Dermis blood vessel endothelial cell (primary cell): Measurements from ENCODE around the gene EGR4. TPM values are rescaled to one million over a fixed set of nuclear protein-coding genes. Genes with fewer than 3 reads are reported as not detected.
"Not testable (repeated sequence)": the region's sequence is repeated elsewhere in the genome, so short reads cannot be mapped to it uniquely, and the experiment has no call there.

Experiments
- DNase-seq: peaks from one replicate; pipeline ENCODE4 v3.0.0; 2010
- total RNA-seq: library from RNA; depleted of rRNA; stranded (reverse); fragments of >200 nt; gene quantifications from 2 replicates; pipeline ENCODE4 v1.2.3, GENCODE V29; 2014

Gene EGR4
- total RNA-seq, 1 donor from 2014 or later, result not detected

- DNase-seq, result not testable (repeated sequence)
Observed at GRCh38 chr2:73262691-73263429, 30.5 kb downstream of the EGR4 start.

DNA sequence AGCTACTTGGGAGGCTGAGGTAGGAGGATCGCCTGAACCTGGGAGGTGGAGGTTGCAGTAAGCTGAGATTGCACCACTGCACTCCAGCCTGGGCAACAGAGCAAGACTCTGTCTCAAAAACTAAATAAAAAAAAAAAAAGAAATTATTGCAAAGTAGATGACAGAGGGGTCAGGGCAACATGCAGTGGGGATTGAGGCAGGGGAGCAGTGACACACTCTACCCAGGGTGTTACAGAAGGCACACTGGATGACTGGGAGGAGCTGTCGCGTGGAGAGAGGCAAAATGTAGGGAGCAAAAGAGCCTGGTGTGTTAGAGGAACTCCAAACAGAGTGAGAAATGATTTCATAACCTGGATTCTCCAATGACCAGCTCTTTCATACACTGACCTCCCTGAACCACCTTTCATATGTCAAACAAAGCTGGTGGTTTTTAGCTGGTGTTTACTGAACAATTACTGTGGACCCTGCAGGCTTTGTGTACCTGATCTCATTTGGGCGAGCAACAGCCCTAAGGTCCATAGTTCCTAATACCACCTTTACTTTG is 31.2 kb downstream of the EGR4 start:
- no peak for DNase-seq

DNA sequence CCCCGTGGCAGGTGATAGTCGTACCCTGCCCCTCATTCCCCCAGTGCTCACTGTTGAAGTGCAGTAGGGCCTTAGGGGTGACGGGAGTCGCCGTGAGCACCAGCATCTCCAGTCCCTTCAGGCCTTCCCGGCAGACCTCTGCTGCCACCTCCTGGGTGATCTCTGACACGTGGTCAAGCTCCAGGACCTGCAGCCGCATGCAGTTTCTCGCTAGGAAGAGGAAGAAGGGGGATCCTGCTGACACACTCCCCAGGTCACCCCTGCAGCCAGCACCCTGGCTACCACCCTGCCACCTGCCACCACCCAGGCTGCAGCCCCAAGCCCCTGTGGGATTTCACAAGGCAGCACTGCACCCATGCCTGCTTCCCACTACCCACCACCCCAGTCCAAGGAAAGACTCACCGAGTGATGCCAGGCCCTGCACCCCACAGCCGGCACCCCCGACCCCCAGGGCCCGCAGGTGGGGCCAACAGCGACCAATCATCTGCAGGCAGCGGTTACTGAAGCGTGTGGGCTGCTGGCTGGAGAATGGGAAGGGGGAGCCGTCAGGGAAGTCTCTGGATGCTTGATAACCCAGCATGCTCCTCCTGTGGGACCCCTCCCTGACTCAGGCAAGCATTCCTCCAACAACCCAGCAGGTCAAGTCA is 32.9 kb downstream of the EGR4 start:
- DNase-seq, result peak; percentile 84

- no peak for DNase-seq
Observed at GRCh38 chr2:73259704-73260337, 33.5 kb downstream of the EGR4 start.

DNA sequence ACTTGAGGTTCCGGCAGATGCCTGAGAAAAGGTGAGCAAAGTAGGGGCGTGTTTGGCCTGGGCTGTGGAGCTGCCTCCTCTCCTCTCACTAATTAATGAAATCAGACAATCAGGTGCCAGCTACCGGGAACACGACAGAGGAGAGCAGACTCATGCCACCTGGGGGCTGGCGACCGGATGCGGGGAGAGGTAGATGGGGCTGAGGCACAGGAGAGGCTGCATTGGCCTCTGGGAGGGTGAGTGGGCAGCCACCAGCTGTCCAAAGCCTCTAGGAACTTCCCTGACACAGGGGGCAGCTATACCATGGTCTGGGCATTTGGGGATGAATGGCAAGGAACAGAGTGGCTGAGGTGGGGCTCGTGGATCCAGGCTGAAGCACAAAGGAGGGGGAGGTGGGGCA is 34.1 kb downstream of the EGR4 start:
- no peak for DNase-seq

- no peak for DNase-seq
Observed at GRCh38 chr2:73258913-73259215, 34.5 kb downstream of the EGR4 start.

DNA sequence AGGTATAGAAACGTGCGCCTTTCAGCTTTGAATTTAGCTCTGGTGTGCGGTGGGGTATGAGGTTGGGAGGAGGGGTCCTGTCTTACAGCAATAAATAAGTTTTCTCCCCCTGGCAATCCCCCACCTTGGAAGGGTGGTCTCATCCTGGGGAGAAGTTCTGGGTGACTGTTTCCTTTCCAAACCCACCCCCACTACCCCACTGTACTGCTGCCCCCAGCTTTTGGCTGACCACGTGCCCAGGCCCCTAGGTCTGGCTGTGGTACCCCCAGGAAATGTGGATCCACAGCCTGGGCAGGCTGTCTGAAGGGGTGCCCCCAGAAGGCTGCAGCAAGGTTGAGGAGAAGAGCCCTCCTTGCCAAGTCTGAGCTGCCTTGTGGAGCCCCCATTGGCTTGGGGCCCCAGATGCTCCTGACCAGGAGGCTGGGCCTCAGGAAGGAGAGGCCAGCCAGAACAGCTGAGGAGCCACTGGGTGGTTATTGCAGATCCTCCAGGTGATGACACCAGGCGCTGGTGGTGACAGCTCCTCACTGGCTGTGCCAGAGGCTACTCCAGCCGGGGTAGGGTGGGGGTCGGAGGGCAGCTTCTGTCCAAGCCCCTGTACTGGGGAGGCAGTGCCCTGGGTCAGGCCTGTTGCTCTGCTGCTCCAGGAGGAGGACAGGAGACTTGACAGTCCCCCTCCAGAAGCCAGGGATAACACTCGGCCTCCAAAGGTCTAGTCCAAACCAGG is 35.0 kb downstream of the EGR4 start:
- no peak for DNase-seq

DNA sequence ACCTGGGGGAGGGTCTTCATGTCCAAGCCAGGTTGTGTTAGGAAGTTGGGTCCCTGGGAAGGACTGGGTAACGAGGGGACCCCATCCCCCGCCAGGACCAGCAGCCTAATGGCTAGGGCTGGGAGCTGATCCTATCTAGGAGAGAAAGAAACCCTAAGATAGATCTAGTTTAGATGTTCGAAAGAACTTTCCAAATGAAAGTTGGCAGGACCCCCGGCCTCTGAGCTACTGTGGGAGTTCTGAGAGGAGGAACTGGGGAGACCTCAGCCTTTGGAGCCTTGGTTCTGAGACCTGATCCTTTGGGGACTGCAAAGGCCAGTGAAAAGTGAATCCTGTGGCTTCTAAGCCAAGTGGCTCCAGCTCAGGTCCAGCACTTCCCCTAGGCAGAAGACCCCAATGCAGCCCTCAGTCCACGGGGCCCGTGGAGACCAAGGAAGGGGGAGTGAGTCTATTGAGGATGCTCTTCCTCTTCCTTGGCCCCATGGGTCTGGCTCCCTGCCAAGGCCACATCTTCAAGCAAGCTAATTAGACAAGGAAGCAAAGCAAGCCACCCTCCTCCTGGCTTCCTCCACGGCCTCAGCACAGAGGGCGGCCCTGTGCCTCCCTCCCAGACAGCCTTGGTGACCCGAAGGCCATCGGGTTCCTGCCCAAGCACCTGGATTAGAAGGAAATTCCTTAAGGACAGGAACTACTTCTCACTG is 35.8 kb downstream of the EGR4 start:
- DNase-seq, result no peak

DNA sequence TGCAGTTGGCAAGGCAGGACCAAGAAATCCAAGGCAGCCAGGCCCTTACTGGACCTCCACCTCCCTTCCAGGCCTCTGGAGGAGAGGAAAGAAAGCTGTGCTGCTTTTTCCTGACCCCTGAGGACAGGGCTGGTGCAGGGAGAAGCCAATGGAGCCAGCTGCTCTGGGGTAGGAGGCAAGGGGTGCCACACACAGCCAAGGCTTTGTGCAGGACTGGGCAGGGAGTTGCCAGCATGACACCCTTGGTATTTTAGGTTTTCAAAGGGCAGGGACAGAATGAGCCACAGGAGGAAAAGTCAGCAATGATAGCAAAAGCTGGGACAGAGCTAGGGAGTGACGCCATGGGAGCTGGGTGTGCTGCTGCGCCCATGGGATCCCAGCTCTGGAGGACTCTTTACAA is 36.3 kb downstream of the EGR4 start:
- no peak for DNase-seq

DNA sequence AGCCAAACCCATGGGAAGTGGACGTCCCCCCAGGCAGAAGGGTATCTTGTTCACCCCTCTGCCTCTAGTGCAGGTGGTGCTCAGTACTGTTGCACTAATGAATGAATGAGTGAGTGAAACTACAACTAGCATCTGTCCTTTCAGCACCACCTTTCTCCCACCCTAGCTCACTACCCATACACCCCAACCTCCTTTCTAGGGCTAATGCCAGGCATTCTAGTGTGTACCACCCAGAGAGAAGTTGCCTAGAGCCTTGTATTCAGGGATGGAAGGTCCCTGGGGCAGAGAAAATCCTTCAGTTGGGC is 36.8 kb downstream of the EGR4 start:
- DNase-seq, result no peak

- no peak for DNase-seq
Observed at GRCh38 chr2:73255907-73256617, 37.3 kb downstream of the EGR4 start.

GRCh38 chr2:73255007-73255644 is 38.2 kb downstream of the EGR4 start:
- no peak for DNase-seq

DNA sequence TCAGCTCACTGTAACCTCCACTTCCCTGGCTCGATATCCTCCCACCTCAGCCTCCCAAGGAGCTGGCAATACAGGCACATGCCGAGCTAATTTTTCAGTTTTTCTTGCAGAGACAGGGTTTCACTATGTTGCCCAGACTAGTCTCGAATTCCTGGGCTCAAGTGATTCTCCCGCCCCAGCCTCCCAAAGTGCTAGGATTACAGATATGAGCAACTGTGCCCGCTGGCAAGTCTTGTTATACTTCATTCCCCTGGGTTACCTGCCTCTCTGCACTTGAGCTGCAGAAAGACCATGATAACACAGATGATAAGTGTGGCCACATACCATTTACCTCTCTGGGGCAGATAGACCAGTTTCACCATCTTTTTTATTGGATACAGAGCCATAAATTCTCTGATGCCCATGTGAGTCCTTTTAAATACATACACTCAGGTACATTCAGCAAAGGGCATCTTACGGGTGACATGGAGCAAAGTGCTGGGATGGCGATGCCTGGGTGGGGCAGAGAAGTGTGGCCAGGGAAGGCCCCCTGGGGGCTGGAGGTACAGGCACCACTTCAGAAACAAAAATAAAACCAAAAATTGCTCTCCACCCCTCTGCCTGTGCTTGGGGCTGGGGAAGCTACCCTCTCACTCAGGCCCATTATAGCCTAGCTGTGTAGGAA is 38.9 kb downstream of the EGR4 start:
- no peak for DNase-seq

- DNase-seq, result no peak
Observed at GRCh38 chr2:73253901-73254300, 39.4 kb downstream of the EGR4 start.

DNA sequence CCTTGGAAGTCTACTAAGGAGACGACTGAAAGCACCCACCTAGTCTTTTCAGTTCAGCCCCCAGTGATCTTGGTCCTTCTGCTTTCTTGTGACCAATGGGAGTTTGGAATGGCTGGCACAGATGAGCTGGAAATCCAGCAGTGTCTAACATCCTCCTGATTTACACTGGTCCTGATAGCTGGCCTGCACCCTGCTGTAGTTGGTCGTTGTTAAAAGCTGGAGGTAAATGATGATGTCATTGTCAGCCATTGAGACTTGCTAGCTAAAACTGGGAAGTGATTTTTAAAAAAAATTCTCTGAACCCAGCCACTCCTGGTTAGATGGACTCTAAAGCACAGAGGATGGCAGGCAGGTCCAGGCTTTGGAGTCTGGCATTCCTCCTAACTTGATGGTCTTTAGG is 39.9 kb downstream of the EGR4 start:
- no peak for DNase-seq

DNA sequence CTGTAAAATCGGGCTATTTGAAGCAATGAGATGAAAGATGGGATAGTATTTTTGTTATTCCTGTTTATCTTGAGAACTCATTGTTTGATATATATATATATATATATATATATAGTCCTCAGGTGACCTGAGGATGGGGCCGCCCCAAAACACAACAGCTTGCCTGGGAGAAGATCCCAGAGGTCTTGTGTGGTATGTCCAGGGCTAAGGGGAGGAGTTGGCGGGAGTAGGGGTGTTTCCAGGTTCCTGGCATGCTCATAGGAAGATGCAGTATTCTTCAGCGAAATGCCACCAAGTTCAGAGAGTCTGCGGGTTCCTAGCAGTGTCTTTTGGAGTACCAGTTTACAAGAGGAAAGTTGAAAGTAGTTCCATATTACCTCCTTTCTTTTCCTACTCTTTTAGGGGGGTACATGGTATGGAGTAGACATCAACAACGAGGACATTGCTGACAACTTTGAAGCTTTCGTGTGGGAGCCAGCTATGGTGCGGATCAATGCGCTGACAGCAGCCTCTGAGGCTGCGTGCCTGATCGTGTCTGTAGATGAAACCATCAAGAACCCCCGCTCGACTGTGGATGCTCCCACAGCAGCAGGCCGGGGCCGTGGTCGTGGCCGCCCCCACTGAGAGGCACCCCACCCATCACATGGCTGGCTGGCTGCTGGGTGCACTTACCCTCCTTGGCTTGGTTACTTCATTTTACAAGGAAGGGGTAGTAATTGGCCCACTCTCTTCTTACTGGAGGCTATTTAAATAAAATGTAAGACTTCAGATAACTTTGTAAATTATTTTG is 40.9 kb downstream of the EGR4 start:
- no peak for DNase-seq

GRCh38 chr2:73250872-73251846 is 42.2 kb downstream of the EGR4 start:
- no peak for DNase-seq

DNA sequence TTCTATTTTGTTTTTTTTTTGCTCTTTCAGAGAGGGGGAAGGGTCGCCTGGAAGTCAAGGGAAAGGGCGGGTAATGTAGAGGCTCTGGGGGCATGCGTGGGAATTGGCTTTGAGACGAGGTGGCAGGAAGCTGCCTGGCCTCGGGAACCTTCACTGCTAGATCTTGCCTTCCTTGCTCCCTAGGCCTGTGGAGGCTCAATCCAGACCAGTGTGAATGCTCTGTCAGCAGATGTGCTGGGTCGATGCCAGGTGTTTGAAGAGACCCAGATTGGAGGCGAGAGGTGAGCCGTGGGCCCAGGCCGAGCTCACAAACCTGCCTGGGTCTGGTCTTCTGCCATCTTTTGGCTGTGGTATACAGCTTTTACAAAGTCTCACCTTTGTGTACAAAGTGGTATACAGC is 43.7 kb downstream of the EGR4 start:
- DNase-seq, result no peak

DNA sequence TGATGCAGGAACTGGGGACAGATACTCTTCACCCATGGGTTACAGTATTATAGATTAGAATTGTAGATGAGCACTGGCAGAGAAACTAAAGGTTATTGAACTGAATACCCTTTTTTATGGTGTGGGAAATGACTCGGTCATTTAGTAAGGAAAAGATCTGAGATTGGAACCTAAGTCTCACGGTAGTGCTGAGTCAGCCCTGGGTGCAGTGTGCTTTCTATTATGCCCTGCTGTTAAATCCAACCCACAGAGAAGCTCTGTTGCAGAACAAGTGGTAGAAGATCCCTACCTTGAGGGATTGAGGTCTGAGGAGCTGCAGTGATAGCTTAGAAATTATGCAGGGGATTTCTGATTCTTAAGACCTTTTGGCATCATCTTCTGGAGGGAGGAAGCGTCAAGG is 46.5 kb downstream of the EGR4 start:
- no peak for DNase-seq
